Measurements from ENCODE around the gene INPP4A.

INPP4A gene

DNA sequence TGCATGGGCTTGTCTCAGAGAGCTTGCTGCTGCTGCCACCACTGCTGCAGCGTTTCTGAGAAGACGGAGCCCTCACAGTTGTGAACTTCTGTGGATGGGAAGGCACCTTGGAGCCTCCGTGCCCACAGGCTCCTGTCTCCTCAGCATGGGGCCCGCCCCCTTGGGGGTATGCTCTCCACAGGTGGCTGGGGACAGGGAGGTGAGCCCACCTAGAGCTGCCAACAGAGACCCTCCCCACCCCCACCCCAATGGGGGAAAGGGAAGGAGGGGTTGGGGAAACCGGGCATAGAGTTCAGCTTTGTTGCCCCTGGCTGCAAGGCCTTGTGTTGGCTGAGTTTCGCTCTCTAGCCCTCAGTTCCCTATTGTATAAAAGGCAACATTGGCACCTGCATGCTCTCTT lies 76.1 kb downstream of the INPP4A start:
- ATAC-seq (ENCODE audit: low read depth) (no peak), DNase-seq (ENCODE audit: low spot score in 2 of 2) (no peak)
- no peak overlapping the region for H3K4me3 Mint-ChIP-seq
- peaks cover 19% of the 10 kb centered on the region for H3K36me3 Mint-ChIP-seq
- no peak overlapping the region for H3K27ac Mint-ChIP-seq
- H3K27me3 Mint-ChIP-seq, result no peaks in the 10 kb centered on the region
- H3K9me3 Mint-ChIP-seq, result no peaks in the 10 kb centered on the region
- peaks cover 8% of the 10 kb centered on the region for H3K4me1 Mint-ChIP-seq

GRCh38 chr2:98521266-98521665 lies 76.6 kb downstream of the INPP4A start:
- DNase-seq (ENCODE audit: low spot score in 2 of 2) (no peak), ATAC-seq (ENCODE audit: low read depth) (no peak)
- H3K27me3 Mint-ChIP-seq, result no peaks in the 10 kb centered on the region
- H3K4me1 Mint-ChIP-seq, result peaks cover 6% of the 10 kb centered on the region
- H3K9me3 Mint-ChIP-seq, result no peaks in the 10 kb centered on the region
- H3K27ac Mint-ChIP-seq, result no peak overlapping the region
- no peak overlapping the region for H3K4me3 Mint-ChIP-seq
- peaks cover 19% of the 10 kb centered on the region for H3K36me3 Mint-ChIP-seq

- Mint-ChIP-seq H3K27ac (no peak overlapping the region), H3K4me3 (no peak overlapping the region), H3K36me3 (peaks cover 22% of the 10 kb centered on the region), H3K9me3 (peaks cover 2% of the 10 kb centered on the region), H3K4me1 (no peaks in the 10 kb centered on the region), H3K27me3 (no peaks in the 10 kb centered on the region)
- DNase-seq (ENCODE audit: low spot score in 2 of 2) (no peak), ATAC-seq (ENCODE audit: low read depth) (no peak)
Observed at GRCh38 chr2:98522854-98523253, 78.2 kb downstream of the INPP4A start.

- DNase-seq (ENCODE audit: low spot score in 2 of 2) (no peak), ATAC-seq (ENCODE audit: low read depth) (no peak)
- H3K4me3 Mint-ChIP-seq, result no peak overlapping the region
- no peaks in the 10 kb centered on the region for H3K27me3 Mint-ChIP-seq
- H3K9me3 Mint-ChIP-seq, result peaks cover 3% of the 10 kb centered on the region
- H3K4me1 Mint-ChIP-seq, result no peaks in the 10 kb centered on the region
- no peak overlapping the region for H3K27ac Mint-ChIP-seq
- H3K36me3 Mint-ChIP-seq, result peaks cover 23% of the 10 kb centered on the region
Observed at GRCh38 chr2:98524168-98524567, 79.5 kb downstream of the INPP4A start.

DNA sequence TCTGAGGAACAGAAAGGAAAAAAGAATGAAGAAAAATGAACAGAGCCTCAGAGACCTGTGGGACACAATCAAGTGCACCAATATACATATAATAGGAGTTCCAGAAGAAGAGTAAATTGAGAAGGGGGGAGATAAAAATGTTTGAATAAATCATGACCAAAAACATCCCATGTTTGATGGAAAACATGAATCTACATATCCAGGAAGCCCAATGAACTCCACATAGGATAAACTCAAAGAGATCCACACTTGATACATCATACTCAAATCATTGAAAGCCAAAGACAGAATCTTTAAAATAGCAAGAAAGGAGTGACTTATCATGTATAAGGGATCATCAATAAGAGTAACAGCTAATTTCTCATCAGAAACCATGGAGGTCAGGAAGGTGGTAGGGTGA lies 83.7 kb downstream of the INPP4A start:
- Mint-ChIP-seq H3K9me3 (peaks cover 3% of the 10 kb centered on the region), H3K27ac (no peak overlapping the region), H3K4me1 (no peaks in the 10 kb centered on the region), H3K27me3 (no peaks in the 10 kb centered on the region), H3K4me3 (no peak overlapping the region), H3K36me3 (peaks cover 15% of the 10 kb centered on the region)
- DNase-seq (ENCODE audit: low spot score in 2 of 2) (no peak), ATAC-seq (ENCODE audit: low read depth) (no peak)

DNA sequence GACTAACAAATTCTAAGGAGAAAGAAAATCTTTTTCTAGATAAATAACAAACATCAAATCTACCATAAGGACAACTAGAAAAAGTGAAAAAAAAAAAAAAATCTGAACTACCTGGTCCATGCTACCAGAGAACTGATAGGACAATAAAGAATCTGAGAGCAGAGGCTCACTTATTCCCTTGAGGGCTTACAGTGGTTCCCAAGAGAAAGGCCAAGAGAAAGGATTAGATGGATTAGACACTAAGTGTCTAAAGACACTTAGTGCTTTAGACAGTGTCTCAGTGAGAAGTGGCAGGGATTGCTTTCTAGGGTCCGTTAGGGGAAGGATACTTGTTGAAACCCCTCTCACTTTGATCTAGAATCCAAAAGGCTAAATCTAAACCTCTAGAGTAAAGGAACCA lies 85.5 kb downstream of the INPP4A start:
- H3K36me3 Mint-ChIP-seq, result peaks cover 13% of the 10 kb centered on the region
- DNase-seq (ENCODE audit: low spot score in 2 of 2), result no peak
- H3K9me3 Mint-ChIP-seq, result peaks cover 3% of the 10 kb centered on the region
- no peak overlapping the region for H3K27ac Mint-ChIP-seq
- H3K4me3 Mint-ChIP-seq, result no peak overlapping the region
- no peaks in the 10 kb centered on the region for H3K27me3 Mint-ChIP-seq
- no peak for ATAC-seq (ENCODE audit: low read depth)
- H3K4me1 Mint-ChIP-seq, result no peaks in the 10 kb centered on the region

DNA sequence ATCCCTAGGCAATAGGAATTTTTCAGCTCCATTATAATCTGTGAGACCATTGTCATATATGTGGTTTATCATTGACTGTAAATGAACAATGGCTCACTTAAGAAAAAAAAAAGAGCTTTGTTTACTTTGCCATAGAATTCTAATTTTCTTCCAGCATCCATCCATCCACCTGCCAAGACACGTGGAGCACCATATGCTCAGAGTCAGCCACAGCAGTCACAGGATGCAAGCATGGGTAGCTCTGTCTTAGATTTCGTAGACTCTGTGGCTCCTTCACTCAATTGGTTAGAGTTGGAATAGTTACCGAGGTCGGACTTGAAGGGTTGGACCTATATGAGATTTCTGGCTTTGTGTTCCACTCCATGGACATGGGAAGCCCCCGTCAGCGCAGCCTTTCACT lies 88.1 kb downstream of the INPP4A start:
- Mint-ChIP-seq H3K4me1 (no peaks in the 10 kb centered on the region), H3K9me3 (peaks cover 2% of the 10 kb centered on the region), H3K27ac (no peak overlapping the region), H3K36me3 (peaks cover 8% of the 10 kb centered on the region), H3K27me3 (no peaks in the 10 kb centered on the region), H3K4me3 (no peak overlapping the region)
- no peak for ATAC-seq (ENCODE audit: low read depth)
- DNase-seq (ENCODE audit: low spot score in 2 of 2), result no peak

- Mint-ChIP-seq H3K9me3 (no peaks in the 10 kb centered on the region), H3K4me3 (no peak overlapping the region), H3K27me3 (no peaks in the 10 kb centered on the region), H3K27ac (no peak overlapping the region), H3K4me1 (no peaks in the 10 kb centered on the region), H3K36me3 (peaks cover 9% of the 10 kb centered on the region)
- no peak for DNase-seq (ENCODE audit: low spot score in 2 of 2)
- no peak for ATAC-seq (ENCODE audit: low read depth)
Observed at GRCh38 chr2:98533547-98533946, 88.9 kb downstream of the INPP4A start.

- Mint-ChIP-seq H3K9me3 (no peaks in the 10 kb centered on the region), H3K4me1 (no peaks in the 10 kb centered on the region), H3K36me3 (peaks cover 13% of the 10 kb centered on the region), H3K27ac (no peak overlapping the region), H3K27me3 (no peaks in the 10 kb centered on the region), H3K4me3 (no peak overlapping the region)
- no peak for DNase-seq (ENCODE audit: low spot score in 2 of 2)
- no peak for ATAC-seq (ENCODE audit: low read depth)
Observed at GRCh38 chr2:98534761-98535160, 90.1 kb downstream of the INPP4A start.

GRCh38 chr2:98535971-98536677 lies 91.5 kb downstream of the INPP4A start:
- Mint-ChIP-seq H3K27ac (no peak overlapping the region), H3K27me3 (no peaks in the 10 kb centered on the region), H3K36me3 (peaks cover 18% of the 10 kb centered on the region), H3K9me3 (no peaks in the 10 kb centered on the region), H3K4me3 (no peak overlapping the region), H3K4me1 (no peaks in the 10 kb centered on the region)
- DNase-seq (ENCODE audit: low spot score in 2 of 2) (no peak), ATAC-seq (ENCODE audit: low read depth) (no peak)

- no peak for ATAC-seq (ENCODE audit: low read depth)
- H3K4me3 Mint-ChIP-seq, result no peak overlapping the region
- H3K9me3 Mint-ChIP-seq, result no peaks in the 10 kb centered on the region
- peaks cover 20% of the 10 kb centered on the region for H3K36me3 Mint-ChIP-seq
- H3K27me3 Mint-ChIP-seq, result no peaks in the 10 kb centered on the region
- no peaks in the 10 kb centered on the region for H3K4me1 Mint-ChIP-seq
- no peak overlapping the region for H3K27ac Mint-ChIP-seq
- DNase-seq (ENCODE audit: low spot score in 2 of 2), result no peak
Observed at GRCh38 chr2:98537390-98538126, 92.9 kb downstream of the INPP4A start.

DNA sequence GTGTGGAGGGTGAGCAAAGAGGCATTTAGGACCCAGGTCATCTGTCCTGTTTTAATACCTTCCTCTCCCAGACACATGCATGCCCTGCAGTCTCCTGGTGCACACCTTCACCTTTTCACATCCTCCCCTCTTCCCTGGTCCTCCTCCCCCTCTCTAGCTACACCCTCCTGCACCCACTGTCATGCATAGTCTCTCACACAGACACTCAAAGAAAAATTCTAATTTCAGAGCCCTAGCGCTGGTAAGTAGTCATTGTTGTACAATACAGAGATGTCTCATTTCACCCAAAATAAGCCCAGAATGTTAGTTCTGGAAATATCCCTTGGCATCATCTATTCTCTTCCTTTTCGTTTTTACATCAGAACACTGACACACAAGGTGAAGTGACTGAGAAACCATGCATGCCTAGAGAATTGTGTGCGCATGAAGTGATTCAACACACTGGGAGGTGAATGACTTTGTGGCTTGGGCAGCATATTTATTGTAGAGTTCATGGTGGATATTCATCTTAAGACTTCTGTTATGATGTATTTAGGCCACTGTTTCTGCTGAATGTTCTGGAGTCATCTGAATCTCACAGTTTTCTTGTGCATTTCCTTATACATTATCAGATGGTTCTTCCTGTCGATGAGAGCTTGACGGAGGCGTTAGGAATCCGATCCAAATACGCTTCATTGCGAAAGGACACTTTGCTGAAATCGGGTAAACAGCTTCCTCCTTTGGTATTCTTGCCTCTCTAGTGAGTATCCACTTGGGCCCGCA lies 93.8 kb downstream of the INPP4A start:
- Mint-ChIP-seq H3K27ac (no peak overlapping the region), H3K36me3 (peaks cover 20% of the 10 kb centered on the region), H3K27me3 (no peaks in the 10 kb centered on the region), H3K4me1 (no peaks in the 10 kb centered on the region), H3K9me3 (no peaks in the 10 kb centered on the region), H3K4me3 (no peak overlapping the region)
- ATAC-seq (ENCODE audit: low read depth) (no peak), DNase-seq (ENCODE audit: low spot score in 2 of 2) (no peak)

DNA sequence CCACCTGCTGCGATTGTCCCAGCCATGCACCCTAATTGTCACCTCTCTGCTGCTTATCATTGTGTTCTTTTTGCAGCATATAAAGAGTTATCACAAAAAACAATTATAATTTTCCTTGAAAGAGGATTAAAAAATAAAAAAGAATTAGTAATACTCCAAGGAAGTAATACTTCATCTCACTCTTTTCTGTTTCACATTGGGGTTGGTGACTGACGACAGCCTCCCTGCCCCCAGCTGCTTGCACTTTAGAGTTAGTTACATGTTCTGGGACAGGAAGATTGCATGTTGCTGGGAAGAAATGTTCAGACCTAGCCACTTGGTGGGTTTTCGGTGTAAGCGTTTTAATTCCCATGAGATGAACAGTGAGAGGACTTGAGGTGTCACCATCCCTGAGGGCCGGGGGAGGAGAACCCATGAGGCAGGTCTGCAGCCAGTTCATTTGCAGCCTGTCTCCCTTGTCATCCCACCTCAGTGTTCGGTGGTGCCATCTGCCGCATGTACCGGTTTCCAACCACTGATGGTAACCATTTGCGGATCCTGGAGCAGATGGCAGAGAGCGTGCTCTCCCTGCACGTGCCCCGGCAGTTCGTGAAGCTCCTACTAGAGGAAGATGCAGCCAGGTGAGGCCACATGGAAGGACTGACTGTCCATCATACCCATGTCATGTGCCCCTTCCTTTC lies 94.5 kb downstream of the INPP4A start:
- no peaks in the 10 kb centered on the region for H3K4me1 Mint-ChIP-seq
- peaks cover 23% of the 10 kb centered on the region for H3K36me3 Mint-ChIP-seq
- no peaks in the 10 kb centered on the region for H3K27me3 Mint-ChIP-seq
- no peaks in the 10 kb centered on the region for H3K9me3 Mint-ChIP-seq
- DNase-seq (ENCODE audit: low spot score in 2 of 2) (no peak), ATAC-seq (ENCODE audit: low read depth) (no peak)
- H3K27ac Mint-ChIP-seq, result no peak overlapping the region
- no peak overlapping the region for H3K4me3 Mint-ChIP-seq

GRCh38 chr2:98540536-98540935 lies 95.9 kb downstream of the INPP4A start:
- Mint-ChIP-seq H3K4me3 (no peak overlapping the region), H3K36me3 (peaks cover 25% of the 10 kb centered on the region), H3K9me3 (no peaks in the 10 kb centered on the region), H3K27me3 (no peaks in the 10 kb centered on the region), H3K27ac (no peak overlapping the region), H3K4me1 (no peaks in the 10 kb centered on the region)
- ATAC-seq (ENCODE audit: low read depth) (no peak), DNase-seq (ENCODE audit: low spot score in 2 of 2) (no peak)
